Activated CD8-positive, alpha-beta memory T cell treated with anti-CD3 and anti-CD28 coated beads, Interleukin-2, amount 10 ng/mL, durations not matched to agents 7 days and 5 days (primary cell): Measurements from ENCODE around the gene ZNF839. TPM values are rescaled to one million over a fixed set of nuclear protein-coding genes. Genes with fewer than 3 reads are reported as not detected.

ENCODE experiments used
- ATAC-seq: fragments of 150-1000 bp; cut with Tn5 transposase; one replicate; pipeline ENCODE4 v1.10.0; 2021; ENCODE audit warnings: moderate library complexity
- CTCF ChIA-PET: fragments of 350-600 bp; sonication (Branson Sonifier 250); formaldehyde crosslinking; loops from one replicate; lab custom pipeline; 2021; ENCODE audit warnings: antibody characterized with exemption; lab: Charles Lee
- DNase-seq: peaks from one replicate; pipeline ENCODE4 v3.0.0-alpha.2; 2020
- H3K27ac Mint-ChIP-seq: one replicate; pipeline ENCODE4 v1.8.0; 2021; ENCODE audit warnings: mild to moderate bottlenecking, mixed read lengths
- H3K27me3 Mint-ChIP-seq: one replicate; pipeline ENCODE4 v1.8.0; 2021; ENCODE audit warnings: mixed read lengths
- H3K36me3 Mint-ChIP-seq: one replicate; pipeline ENCODE4 v1.8.0; 2021; ENCODE audit warnings: mild to moderate bottlenecking, mixed read lengths
- H3K4me1 Mint-ChIP-seq: one replicate; pipeline ENCODE4 v1.8.0; 2021; ENCODE audit warnings: mixed read lengths
- H3K4me3 Mint-ChIP-seq: one replicate; pipeline ENCODE4 v1.8.0; 2021; ENCODE audit warnings: mild to moderate bottlenecking, moderate library complexity, mixed read lengths
- H3K9me3 Mint-ChIP-seq: one replicate; pipeline ENCODE4 v1.8.0; 2022; ENCODE audit warnings: low read depth, mixed read lengths
- total RNA-seq, 2 experiments: library from RNA; stranded (reverse); gene quantifications; one replicate each; pipeline ENCODE4 v1.2.3, GENCODE V29; 2021

ZNF839 gene
- total RNA-seq, 2 experiments from 2014 or later = 11.9 to 13.5 TPM

GRCh38 chr14:102356280-102356679 is 36.7 kb downstream of the ZNF839 start:
- no peak for DNase-seq
- H3K36me3 Mint-ChIP-seq = peaks cover 27% of the 10 kb centered on the region
- CTCF ChIA-PET = no interaction called here
- no peaks in the 10 kb centered on the region for H3K27me3 Mint-ChIP-seq
- H3K4me1 Mint-ChIP-seq = peaks cover 13% of the 10 kb centered on the region
- H3K9me3 Mint-ChIP-seq = no peaks in the 10 kb centered on the region
- ATAC-seq = no peak
- H3K27ac Mint-ChIP-seq = no peak overlapping the region
- H3K4me3 Mint-ChIP-seq = no peak overlapping the region

DNA sequence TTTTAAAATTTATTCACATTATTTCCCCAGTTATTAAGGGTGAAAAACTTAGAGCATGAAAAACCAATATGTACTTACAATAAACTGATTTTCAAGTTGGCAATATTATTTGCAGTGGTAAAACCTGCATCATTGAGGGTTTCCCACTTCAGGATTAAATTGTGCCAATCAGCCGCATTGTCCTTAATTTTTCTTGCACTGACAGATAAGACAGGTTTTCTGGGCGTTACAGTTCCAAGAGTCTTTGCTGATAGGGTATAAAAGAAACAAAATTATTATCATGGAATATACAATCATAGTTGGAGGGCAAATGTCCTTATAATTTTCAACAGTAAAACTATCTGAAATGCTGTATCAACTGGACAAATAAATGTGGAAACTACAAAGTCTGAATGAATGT is 39.8 kb downstream of the ZNF839 start:
- DNase-seq (no peak), ATAC-seq (no peak)
- Mint-ChIP-seq H3K4me3 (no peak overlapping the region), H3K27me3 (no peaks in the 10 kb centered on the region), H3K36me3 (peaks cover 21% of the 10 kb centered on the region), H3K9me3 (no peaks in the 10 kb centered on the region), H3K27ac (no peak overlapping the region), H3K4me1 (peaks cover 21% of the 10 kb centered on the region)
- CTCF ChIA-PET = no interaction called here

DNA sequence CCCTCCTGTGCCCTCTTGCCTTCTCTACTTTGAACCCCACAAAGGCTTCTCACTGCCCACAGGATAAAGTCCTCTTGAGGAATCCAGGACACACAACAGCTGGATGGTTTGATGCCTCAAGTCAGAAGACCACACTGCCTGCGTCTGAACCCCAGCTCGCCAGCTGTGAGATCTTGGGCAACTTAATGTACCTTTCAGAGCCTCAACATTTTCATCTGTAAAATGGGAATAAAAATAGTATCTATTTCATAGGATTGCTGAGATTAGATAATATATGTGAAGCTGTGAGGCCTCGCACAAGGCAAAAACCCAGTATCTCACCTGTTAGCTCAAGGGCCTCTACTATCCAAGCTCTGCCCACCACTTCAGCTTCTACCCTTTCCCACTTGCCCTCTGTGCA is 40.8 kb downstream of the ZNF839 start:
- CTCF ChIA-PET = interaction anchor here (1.4 kb wide), 1 partner anchor 164 kb away, joined by 3 read pairs; no protein-coding TSS in a partner anchor
- ATAC-seq = no peak
- Mint-ChIP-seq H3K27ac (no peak overlapping the region), H3K36me3 (peaks cover 20% of the 10 kb centered on the region), H3K27me3 (no peaks in the 10 kb centered on the region), H3K4me1 (peaks cover 21% of the 10 kb centered on the region), H3K4me3 (no peak overlapping the region), H3K9me3 (no peaks in the 10 kb centered on the region)
- DNase-seq = no peak

DNA sequence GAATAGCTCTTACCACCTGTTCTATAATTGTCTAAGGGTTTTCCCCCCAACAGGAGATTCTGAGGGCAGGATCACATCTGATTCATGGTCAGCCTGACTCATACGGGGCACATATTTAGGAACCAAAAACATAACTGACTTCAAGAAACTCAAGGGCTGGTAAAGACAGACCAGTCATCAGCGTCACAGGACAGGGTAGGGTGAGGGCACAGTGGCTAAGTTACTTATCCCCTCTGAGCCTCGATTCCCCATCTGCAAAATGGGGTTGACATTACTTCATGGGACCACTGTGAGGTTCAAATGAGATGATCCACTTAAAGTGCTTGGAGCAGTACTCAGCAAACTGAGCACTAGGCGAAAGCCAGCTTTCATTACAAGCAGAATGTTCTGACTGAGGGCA is 42.5 kb downstream of the ZNF839 start:
- Mint-ChIP-seq H3K4me3 (no peak overlapping the region), H3K9me3 (no peaks in the 10 kb centered on the region), H3K27ac (peak overlapping the region; percentile 93), H3K36me3 (peaks cover 15% of the 10 kb centered on the region), H3K4me1 (peaks cover 23% of the 10 kb centered on the region), H3K27me3 (no peaks in the 10 kb centered on the region)
- DNase-seq (peak; percentile 63), ATAC-seq (peak; percentile 40)
- CTCF ChIA-PET = interaction anchor here (0.8 to 1.6 kb wide), 8 partner anchors 40 to 232 kb away, joined by 3 to 7 read pairs (median 4); partner anchors contain the start of gene ZNF839

GRCh38 chr14:102362545-102363181 is 43.1 kb downstream of the ZNF839 start, which contains the start of the genes CINP and TECPR2:
TSS of gene CINP (minus strand) at chr14:102362890. CDS start at chr14:102362851, 39 bp downstream.
TSS of gene TECPR2 (plus strand) at chr14:102362941. CDS start at chr14:102376722, 13,781 bp downstream.
- H3K27me3 Mint-ChIP-seq = no peaks in the 10 kb centered on the region
- CTCF ChIA-PET = interaction anchor here (0.8 to 1.6 kb wide), 7 partner anchors 12 to 231 kb away, joined by 3 to 7 read pairs (median 4); partner anchors contain the start of gene ZNF839
- DNase-seq (peak; percentile 98), ATAC-seq (peak; percentile 90)
- H3K36me3 Mint-ChIP-seq = peaks cover 11% of the 10 kb centered on the region
- H3K9me3 Mint-ChIP-seq = no peaks in the 10 kb centered on the region
- H3K4me3 Mint-ChIP-seq = no peak within 1 kb of the TSS
- peak within 1 kb of the TSS; percentile 93 for H3K27ac Mint-ChIP-seq
- H3K4me1 Mint-ChIP-seq = peaks cover 29% of the 10 kb centered on the region

DNA sequence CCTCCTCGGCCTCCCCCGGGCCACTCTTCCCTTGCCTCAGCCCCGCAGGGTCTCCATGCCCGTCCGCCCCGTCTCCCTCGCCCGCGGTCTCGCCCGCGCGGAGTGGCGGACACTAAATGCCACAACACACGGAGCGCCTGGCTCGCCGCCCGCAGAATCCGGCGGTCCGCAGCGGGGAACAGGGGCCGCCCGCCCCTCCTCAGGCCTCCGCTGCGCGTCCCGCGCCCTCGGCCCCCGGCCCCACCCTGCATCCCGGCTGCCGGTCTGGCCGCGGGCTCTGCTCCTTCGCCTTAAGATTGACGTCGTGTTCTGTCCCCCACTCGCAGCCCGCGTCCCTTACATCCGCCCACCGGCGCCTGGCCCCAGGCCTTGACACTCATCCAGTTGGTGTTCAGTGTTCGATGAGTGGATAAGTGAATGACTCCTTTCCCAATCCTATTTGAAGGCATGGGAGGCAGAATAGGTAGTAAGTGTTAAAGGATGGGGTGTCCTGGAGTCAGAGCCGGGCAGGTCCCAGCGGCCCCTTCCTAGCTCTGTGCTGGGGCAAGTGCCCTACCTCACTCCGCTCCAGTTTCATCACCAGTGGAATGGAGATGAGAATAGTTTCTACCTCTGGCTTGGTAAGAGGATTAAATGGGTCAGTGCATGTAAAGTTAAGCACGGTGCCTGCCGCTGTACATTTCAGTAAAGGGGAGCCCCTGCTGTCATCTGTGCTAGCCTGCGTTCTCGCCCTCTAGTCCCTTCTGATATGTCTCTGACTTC is 43.8 kb downstream of the ZNF839 start:
- ATAC-seq (peak; percentile 32), DNase-seq (peak; percentile 54)
- no peaks in the 10 kb centered on the region for H3K27me3 Mint-ChIP-seq
- H3K9me3 Mint-ChIP-seq = no peaks in the 10 kb centered on the region
- H3K4me3 Mint-ChIP-seq = no peak overlapping the region
- CTCF ChIA-PET = interaction anchor here (0.8 to 1.6 kb wide), 6 partner anchors 12 to 75 kb away, joined by 3 to 7 read pairs (median 3); partner anchors contain the start of gene ZNF839
- H3K4me1 Mint-ChIP-seq = peaks cover 35% of the 10 kb centered on the region
- H3K36me3 Mint-ChIP-seq = peaks cover 5% of the 10 kb centered on the region
- H3K27ac Mint-ChIP-seq = peak overlapping the region; percentile 69

DNA sequence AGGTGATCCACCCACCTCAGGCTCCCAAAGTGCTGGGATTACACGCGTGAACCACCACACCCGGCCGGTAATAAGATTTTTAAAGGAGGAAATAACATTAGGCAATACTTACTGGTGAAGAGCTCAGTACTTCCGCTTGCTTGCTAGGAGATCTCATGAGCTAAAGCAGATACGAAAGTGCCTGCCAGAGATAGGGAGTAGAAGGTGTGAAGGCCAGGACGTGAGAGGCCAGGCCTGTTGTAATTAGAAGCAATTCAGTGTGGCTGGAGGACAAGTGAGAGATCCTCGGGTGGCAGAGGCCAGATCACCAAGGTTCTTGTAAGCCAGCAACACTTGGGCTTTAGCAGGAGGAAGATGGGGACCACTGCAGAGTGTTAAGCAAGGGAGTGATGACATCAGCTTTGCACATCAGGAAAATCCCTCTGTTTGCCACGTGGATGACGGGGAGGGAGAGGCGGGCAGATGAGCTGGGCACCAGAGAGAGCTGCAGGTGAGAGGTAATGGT is 50.8 kb downstream of the ZNF839 start:
- CTCF ChIA-PET = no interaction called here
- H3K4me1 Mint-ChIP-seq = peaks cover 40% of the 10 kb centered on the region
- H3K27ac Mint-ChIP-seq = no peak overlapping the region
- no peaks in the 10 kb centered on the region for H3K9me3 Mint-ChIP-seq
- no peak overlapping the region for H3K4me3 Mint-ChIP-seq
- H3K27me3 Mint-ChIP-seq = no peaks in the 10 kb centered on the region
- ATAC-seq (no peak), DNase-seq (no peak)
- peaks cover 2% of the 10 kb centered on the region for H3K36me3 Mint-ChIP-seq

- no peak overlapping the region for H3K4me3 Mint-ChIP-seq
- no peaks in the 10 kb centered on the region for H3K36me3 Mint-ChIP-seq
- no peak for DNase-seq
- H3K9me3 Mint-ChIP-seq = no peaks in the 10 kb centered on the region
- CTCF ChIA-PET = no interaction called here
- ATAC-seq = no peak
- no peaks in the 10 kb centered on the region for H3K27me3 Mint-ChIP-seq
- peaks cover 45% of the 10 kb centered on the region for H3K4me1 Mint-ChIP-seq
- H3K27ac Mint-ChIP-seq = no peak overlapping the region
These were observed 51.8 kb downstream of the ZNF839 start for GRCh38 chr14:102371361-102371760.

- no peaks in the 10 kb centered on the region for H3K27me3 Mint-ChIP-seq
- ATAC-seq (no peak), DNase-seq (no peak)
- no peak overlapping the region for H3K27ac Mint-ChIP-seq
- H3K36me3 Mint-ChIP-seq = peaks cover 3% of the 10 kb centered on the region
- no peak overlapping the region for H3K4me3 Mint-ChIP-seq
- CTCF ChIA-PET = no interaction called here
- H3K9me3 Mint-ChIP-seq = no peaks in the 10 kb centered on the region
- H3K4me1 Mint-ChIP-seq = peaks cover 43% of the 10 kb centered on the region
These were observed 53.6 kb downstream of the ZNF839 start for GRCh38 chr14:102373110-102373509.

DNA sequence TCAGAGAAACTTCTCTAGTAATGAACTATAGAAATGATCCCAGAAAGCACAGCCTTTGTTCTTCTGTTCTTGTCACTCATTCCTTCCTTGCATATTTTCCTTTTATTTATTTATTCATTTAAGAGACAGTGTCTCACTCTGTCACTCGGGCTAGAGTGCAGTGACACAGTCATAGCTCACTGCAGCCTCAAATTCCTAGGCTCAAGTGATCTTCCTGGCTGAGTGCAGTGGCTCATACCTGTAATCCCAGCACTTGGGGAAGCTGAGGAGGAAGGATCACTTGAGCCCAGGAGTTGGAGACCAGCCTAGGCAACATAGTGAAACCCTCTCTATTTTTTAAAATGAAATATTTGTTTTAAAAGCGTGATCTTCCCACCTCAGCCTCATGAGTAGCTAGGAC is 54.7 kb downstream of the ZNF839 start:
- no peaks in the 10 kb centered on the region for H3K27me3 Mint-ChIP-seq
- no peak overlapping the region for H3K4me3 Mint-ChIP-seq
- H3K4me1 Mint-ChIP-seq = peaks cover 36% of the 10 kb centered on the region
- ATAC-seq (no peak), DNase-seq (no peak)
- no peaks in the 10 kb centered on the region for H3K9me3 Mint-ChIP-seq
- H3K27ac Mint-ChIP-seq = no peak overlapping the region
- CTCF ChIA-PET = no interaction called here
- H3K36me3 Mint-ChIP-seq = peaks cover 5% of the 10 kb centered on the region

- DNase-seq = no peak
- CTCF ChIA-PET = interaction anchor here (1.4 kb wide), 1 partner anchor 150 kb away, joined by 3 read pairs; no protein-coding TSS in a partner anchor
- H3K36me3 Mint-ChIP-seq = peaks cover 5% of the 10 kb centered on the region
- peaks cover 35% of the 10 kb centered on the region for H3K4me1 Mint-ChIP-seq
- no peak overlapping the region for H3K4me3 Mint-ChIP-seq
- ATAC-seq = no peak
- no peaks in the 10 kb centered on the region for H3K27me3 Mint-ChIP-seq
- H3K9me3 Mint-ChIP-seq = no peaks in the 10 kb centered on the region
- H3K27ac Mint-ChIP-seq = peak overlapping the region; percentile 45
These were observed 55.6 kb downstream of the ZNF839 start for GRCh38 chr14:102375119-102375518.

DNA sequence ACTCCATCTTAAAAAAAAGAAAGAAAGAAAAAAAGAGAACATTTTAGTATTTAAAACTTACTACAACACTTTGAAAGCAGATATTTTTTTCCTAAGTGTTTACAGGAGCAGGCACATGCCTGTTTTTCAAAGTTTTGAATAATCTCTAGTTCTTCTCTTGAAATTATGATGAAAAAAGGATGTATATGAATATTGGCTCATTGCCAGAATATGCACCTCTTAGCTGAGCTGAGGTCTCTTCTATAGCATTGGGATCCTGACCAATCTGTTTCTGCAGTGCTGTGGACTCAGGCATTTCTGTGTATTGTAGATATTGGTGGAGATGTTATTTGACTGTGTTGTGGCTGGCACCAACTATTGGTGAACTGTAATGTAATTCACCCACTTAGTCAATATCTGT is 58.1 kb downstream of the ZNF839 start:
- DNase-seq (no peak), ATAC-seq (no peak)
- H3K36me3 Mint-ChIP-seq = peaks cover 7% of the 10 kb centered on the region
- CTCF ChIA-PET = interaction anchor here (1.3 kb wide), 1 partner anchor 21 kb away, joined by 3 read pairs; no protein-coding TSS in a partner anchor
- H3K4me1 Mint-ChIP-seq = peaks cover 28% of the 10 kb centered on the region
- H3K27me3 Mint-ChIP-seq = no peaks in the 10 kb centered on the region
- no peak overlapping the region for H3K27ac Mint-ChIP-seq
- no peak overlapping the region for H3K4me3 Mint-ChIP-seq
- H3K9me3 Mint-ChIP-seq = no peaks in the 10 kb centered on the region

- Mint-ChIP-seq H3K27me3 (no peaks in the 10 kb centered on the region), H3K9me3 (no peaks in the 10 kb centered on the region), H3K36me3 (peaks cover 7% of the 10 kb centered on the region), H3K4me3 (no peak overlapping the region), H3K4me1 (peaks cover 22% of the 10 kb centered on the region), H3K27ac (no peak overlapping the region)
- no peak for ATAC-seq
- DNase-seq = no peak
- CTCF ChIA-PET = no interaction called here
These were observed 59.3 kb downstream of the ZNF839 start for GRCh38 chr14:102378830-102379229.
